HG03469 (cell line): ENCODE results near the gene PLXNA2.

ENCODE experiments used
- ATAC-seq: cut with Tn5 transposase; IDR thresholded peaks from one replicate; pipeline ENCODE4 v1.9.1; 2021; ENCODE audit warnings: mild to moderate bottlenecking, moderate library complexity, moderate number of reproducible peaks; ENCODE audit not compliant: unreplicated experiment

Gene PLXNA2

DNA sequence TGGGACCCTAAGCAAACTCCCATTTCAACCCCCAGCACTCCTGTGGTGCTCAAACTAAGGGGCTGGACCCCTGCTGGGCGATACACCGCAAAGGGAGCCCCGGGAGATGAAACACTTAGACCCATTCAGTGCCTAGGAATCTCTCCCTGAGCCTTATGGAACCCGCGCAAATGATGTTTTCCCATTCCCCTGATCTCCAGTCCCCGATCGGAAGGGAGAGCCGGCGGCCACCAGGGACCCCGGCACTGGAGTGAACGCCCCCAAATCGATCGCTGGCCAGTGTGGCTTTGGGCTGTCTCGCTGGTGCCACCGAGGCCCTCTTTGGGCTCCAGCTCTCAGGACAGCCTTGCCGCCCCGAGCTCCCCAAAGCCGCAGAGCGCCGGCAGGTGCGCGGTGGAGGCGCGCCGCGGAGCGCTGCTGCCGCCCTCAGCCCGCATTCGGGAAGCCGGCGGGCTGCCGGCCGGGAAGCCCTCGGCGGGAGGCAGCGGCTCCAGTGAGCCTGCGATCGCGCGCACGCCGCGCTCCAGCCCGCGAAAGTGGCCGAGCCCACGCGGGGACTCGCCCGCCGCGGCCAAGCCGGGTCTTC, 1.1 kb downstream of the PLXNA2 start:
- no peak for ATAC-seq

DNA sequence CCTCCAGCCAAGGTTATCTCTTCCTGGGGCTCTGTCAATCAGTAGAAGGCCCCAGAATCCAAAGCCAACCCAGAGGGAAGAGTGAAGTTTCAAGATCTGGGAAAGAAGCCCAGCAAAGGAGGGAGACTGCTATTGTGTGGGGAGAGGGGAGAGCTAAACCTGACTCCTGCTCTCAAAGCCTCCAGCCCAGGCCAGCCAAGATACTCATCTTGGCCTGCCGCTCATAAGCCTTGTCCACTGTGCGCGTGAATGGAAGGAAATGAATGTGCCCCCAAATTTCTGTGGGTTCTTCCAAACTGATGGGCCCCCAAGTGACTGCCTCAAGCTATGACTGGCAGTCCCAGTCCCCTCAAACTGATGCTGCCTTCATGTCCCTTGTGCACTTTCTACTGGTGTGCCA, 2.0 kb downstream of the PLXNA2 start:
- ATAC-seq, result no peak

DNA sequence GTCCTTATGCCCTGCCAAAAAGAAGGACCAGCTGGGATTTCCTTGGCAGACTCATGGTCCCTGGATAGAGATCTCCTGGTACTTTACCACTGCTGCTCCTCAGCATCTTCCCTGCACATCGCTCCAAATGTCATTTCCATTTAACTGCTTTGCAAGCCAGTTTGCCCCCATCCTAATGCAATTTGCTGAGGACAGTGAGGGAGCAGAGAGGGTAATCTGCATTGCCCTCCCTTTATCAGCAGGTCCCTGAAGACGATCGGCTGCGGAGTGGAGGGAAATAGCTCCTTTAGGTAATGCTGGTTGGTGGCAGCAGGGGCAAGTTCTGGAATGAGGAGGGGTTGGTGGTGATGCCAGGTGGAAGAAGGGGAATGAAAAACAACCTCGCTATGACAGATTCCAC, 2.7 kb downstream of the PLXNA2 start:
- ATAC-seq, result no peak

DNA sequence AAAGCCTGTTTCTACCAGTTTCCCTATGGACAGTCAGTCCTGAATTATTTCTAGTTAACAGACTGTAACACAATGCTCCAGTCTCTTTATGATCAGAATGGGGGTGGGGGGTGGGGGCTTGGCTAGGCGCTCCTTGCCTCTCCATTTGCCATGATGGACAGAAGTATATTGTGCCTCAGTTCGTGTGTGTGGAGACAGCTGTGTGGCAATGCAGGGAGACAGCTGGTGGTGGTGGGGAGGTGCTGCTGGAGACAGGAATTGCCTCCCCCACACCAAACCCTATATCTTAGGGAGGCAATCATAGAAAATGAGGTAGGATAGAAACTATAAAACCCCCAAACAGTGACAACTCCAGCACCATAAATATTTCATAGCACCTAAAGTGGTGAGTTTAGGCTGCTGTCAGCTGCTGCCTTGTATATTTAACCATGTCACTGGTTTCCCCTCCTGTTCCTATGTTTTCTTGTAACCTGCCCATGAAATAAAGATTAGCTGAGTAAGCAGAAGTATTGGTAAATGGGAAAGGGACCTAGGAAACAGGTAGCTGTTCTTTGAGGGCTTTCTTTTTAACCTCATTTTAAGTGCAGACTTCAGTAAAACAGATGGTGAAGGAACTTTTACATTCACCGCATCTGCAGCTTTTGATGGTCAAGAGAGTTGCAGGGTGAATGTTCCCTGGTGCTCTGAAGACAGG, 3.4 kb downstream of the PLXNA2 start:
- no peak for ATAC-seq

DNA sequence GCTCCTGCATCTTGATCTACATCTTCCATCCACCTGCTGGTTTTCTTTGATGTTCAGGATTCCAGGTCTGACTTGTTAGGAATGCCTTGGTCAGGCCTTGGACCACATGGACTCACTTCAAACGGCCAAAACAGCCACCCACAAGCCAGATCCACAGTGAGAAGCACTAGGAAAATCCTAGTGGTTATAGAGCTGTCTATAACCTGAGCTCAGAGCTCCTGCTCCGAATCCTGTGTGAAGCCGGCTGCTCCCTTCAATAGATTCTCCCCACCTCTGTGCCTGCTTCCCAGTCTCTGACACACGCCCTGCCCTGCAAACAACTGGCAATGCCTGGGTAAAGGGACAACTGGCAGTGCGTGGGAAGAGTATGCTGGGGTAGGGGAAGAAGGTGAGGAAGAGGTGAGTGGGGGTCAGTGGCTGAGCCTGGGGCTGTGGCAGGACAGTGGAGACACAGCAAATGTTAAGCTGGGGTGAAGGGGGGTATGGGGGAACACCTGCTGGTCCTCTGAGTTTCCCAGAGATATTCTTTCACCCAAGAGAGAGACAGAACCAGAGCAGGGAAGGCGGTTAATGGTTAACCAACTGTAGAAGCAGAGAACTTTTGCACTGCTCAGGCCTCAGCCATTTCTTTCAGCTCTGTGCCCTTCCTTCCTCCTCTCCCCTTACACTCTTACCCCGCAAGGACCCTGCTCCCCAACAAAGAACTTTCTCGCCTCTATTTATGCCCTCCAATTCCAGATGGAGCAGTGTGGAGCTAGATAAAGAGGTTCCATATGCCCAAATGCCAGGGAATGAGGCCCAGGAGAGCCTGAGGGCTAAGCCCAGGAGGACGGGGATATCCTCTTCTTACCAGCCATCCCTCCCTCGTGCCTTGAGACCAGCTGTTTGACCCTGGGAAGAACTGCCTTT, 4.5 kb downstream of the PLXNA2 start:
- no peak for ATAC-seq

DNA sequence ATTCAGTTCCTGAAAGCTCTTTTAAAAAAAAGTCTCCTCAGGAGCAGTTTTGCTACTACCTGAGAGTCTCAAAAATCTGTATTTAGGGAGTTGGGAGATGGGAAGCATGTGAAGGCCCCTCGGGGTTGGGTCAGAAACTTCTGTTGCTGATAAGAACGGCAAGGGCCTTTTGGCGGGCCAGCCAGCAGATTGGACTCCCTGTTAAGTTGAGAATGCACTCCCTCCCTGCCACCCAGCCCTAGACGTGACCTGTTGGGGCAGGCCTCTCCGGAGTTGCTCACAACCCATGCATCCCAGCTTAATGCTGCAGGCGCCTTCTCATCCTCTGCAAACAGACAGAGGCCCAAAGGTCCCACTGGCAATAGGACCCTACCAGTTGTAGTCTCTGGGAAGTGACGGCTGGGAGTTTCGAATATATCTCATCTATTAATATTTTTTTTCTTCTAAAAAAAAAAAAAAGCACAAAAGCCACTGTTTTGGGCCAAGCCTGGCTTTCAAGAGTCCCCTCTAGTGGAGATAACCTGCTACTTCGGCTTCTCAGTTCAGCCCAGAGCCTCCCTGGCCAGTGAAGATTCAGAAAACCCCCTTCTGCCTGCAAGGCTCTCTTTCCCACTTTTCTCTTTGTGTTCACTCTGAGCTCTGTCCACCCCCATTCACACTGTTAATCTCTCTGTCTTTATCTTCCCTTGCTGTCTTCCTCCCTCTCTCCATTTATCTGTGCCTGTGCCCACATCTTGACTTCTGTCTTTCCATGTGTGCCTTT, 5.3 kb downstream of the PLXNA2 start:
- no peak for ATAC-seq

DNA sequence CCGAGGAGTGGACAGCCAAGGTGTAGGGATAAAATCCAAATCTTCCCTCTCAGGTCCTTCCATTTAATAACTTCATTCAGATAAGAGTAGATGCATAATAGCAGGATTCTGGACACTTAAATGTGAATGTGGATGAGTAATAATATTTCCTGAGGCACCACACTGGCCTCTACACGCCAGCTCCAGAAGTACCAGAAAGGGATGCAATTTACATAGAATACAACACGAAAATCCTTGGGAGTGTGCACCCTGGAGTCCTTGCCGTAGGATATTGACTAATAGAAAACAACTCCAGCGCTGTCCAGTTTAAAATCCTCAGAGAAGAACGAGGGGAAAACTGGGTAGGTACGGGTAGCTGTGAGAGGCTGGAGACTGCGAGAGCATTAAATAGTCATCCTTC, 6.9 kb downstream of the PLXNA2 start:
- no peak for ATAC-seq

DNA sequence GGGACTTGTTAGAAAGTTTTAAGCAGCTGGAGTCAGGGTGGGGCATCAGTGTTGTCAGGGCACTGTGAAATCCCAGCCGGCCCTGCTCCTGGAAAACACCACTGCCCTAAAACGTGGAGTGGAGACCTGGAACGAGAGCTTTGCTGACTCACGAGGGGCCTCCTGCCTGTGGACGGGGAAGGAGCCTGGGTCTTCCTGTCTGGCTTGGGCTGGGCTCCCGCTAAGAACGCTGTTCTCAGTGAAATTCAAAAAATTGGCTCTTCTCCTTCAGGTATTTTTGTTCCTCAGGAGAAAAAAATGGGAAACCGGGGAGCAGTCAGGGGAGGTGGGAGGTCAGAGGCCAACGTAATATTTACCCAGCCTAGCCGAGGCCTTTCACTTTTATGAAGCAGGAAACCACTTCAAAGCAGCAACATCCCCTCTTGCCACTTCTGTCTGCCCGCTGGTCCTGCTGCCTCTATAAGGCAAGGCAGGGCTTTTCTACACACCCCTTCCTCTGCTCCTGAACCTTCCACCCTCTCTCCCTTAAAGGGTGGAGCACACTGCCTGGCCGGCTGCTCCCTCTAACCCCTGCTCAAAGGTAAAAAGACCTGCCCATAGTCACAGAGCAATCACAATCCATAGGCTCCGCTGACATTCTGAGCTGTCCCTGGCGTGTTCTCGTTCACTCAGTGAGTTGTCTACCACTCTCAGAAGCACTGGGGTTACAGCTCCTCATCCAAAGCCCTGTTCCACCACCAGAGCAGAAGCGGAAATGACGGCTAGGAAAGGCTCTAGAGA, 8.0 kb downstream of the PLXNA2 start:
- ATAC-seq, result no peak

DNA sequence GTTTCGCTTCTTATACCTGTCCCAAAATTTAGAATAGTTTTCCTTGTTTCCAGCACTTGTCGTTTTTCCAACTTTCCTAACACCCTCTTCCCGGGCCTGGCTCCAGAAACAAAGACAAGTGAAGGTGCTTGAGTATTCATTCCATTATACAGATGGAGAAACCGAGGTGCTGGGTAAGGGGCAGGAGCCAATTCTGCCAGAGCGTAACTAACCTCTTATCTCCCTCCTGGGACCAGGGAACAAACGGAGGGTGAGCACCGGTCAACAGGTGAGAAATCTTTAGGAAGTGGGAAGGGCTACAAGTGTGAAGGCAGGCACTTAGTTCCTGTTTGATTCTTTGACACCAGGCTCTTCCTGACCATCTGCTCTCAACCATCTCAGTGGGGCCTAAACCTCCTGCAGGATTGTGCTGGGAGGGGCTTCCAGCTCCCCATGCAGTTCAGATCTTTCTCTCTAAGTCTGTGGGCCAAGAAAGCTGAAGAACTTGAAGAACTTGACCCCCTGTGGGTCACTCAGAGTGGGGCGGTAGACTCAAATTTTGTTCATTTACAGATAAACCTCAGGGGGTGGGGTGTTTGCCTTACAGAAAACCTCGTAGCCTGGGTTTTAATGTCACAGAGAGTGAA, 8.7 kb downstream of the PLXNA2 start:
- ATAC-seq, result no peak

DNA sequence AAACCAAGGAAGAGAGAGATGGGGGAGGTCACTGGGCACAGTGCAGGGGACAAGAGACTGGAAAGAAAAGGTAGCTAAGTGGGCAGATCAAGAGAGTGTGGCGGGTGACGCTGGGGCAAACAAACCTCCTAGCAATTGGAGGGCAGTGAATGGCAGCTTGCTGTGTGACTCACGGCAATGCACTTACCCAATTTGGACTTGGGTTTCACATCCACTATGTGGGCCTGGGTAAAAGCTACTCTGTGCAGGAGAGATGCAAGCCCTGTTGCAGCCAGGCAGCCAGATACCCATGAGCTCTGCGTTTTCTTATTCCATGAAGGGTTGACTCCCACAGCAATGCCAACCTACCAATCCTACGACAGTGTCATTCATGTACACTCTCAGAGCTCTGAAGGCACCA, 9.5 kb downstream of the PLXNA2 start:
- no peak for ATAC-seq

DNA sequence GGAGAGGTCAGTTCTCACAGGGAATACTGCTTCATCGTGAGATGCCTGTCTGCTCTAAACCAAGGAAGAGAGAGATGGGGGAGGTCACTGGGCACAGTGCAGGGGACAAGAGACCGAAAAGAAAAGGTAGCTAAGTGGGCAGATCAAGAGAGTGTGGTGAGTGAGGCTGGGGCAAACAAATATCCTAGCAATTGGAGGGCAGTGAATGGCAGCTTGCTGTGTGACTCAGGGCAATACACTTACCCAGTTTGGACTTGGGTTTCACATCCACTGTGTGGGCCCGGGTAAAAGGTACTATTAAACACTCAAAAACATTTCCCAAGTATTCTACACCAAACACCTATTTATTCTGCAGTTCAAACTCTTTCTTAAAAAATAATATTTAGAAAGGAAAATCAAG, 10.2 kb downstream of the PLXNA2 start:
- no peak for ATAC-seq

DNA sequence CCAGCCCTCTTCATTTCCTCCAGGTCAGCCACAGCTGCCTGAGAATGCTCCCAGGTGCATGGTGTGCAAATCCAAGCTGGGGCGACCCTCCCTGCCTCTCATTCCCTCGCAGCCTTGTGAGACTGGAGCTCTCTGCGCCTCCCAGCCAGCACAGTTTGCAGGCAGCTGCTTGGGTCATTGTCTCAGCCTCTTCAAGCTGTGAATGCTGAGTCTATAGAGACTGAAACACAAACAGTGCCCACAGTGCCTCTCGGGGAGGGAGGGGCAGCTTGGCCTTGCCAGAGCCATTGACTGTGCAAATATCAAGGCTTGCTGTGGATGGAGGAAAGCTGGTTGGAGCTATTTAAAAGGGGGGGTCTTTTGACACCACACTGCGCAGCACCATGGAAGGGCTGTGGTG, 10.6 kb downstream of the PLXNA2 start:
- no peak for ATAC-seq

DNA sequence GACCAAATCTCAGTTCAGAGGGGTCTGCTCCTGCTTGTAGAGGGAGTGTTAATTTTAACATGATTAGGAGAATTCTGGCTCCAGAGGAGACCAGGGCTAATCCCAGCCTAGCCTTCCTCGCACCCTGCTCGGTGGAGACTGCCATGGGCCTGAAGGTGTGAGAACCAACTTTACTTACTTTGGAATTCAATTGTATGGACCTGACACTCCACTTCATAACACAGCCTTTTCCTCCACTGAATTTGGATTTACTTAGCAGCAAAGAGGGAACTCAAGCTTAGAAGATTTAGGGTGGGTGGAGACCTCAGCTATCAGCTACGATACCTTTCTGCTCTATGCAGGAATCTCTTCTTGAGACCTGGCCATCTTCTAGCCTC, 11.5 kb downstream of the PLXNA2 start:
- no peak for ATAC-seq

DNA sequence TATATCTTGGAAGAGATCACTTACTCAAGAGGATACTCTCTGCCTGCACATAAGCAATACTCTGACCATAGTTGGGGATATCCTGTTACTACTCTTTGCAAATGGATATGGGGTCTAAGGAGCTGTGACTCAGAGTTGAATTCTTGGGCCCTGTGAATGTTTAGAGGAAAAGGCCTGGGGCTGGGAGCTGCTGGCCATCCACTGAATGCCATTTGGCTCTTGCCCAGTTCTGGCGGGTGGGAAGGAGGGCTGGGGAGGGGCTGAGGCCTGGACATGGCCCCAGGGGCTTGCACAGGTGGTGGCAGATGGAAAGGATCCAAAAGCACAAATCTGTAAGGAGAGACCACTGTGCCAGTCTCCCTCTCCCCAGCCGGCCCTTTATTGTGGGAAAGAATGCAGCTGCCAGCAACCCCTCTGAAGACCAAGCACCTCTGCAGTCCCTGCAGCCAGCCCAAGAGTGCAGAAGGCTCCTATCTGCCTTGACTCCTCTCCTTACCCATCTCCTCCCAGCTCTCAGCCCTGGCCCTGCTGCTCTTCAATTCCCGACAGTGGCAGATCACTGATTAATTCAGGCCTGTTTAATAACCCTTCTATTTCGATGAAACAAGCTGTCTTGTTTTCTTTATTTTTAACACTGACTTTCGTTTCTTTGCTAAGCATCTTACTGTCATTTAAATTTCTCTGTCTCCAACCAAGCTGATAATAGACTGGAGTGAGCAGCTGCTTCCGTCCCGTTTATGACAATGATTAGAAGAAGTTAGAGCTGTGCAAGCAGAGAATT, 12.1 kb downstream of the PLXNA2 start:
- no peak for ATAC-seq

DNA sequence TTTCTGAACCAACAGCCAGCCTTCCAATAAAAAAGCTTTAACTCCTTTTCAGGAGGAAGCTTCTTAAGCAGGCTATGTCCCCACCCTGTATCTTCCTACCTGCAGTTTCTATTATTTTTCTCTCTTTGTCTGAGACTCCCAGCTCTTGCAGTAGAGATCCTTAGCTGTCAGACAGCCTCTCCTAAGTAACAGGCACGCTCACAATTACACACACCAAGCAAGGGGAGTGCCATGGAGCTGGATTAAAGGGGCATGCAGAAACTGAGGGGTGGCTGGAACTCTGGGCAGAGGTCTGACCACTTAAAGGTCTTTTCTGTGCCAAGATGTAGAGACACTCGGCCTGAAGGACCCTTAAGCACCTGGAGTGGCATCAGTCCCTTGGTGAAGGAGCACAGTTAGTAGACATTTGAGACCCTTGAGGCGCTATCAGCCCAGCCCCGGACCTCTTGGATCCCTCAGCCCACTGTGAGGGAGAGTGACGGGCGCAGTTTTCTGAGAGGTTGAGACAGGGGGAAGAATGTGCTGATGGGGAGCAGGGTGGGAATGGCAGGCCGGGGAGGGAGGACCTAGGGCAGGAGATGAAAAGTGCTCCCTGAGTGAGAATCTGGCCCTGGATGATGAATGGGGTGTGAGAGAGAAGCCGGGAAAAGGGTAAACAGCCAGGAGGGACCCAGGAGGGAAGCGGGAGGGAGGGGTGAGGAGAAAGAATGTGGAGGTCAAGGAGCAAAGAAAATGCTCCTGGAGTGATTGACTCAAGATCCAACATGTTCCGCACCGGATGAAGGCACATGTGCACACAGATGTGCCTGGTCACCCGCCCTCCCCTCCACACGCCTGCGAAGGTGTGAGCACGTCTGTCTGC, 13.3 kb downstream of the PLXNA2 start:
- ATAC-seq, result no peak

DNA sequence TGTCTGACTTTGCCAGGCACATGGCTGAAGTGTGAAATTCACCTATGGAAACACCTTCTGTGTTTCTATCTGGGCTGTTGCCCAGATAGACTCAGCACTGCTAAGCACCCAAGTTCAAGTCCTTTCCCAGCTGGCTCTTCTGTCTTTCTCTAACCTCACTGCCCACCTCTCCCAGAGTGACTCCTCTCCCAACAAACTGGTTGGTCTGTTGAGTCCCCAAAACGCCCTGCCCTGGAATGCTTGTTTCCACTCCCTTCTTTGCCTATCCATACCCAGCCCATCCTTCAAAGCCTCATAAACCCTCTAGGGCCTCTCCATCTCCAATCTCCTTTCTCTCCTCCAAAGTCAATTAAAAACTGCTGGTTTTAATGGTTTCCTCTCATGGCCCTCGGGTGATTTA, 15.6 kb downstream of the PLXNA2 start:
- no peak for ATAC-seq

DNA sequence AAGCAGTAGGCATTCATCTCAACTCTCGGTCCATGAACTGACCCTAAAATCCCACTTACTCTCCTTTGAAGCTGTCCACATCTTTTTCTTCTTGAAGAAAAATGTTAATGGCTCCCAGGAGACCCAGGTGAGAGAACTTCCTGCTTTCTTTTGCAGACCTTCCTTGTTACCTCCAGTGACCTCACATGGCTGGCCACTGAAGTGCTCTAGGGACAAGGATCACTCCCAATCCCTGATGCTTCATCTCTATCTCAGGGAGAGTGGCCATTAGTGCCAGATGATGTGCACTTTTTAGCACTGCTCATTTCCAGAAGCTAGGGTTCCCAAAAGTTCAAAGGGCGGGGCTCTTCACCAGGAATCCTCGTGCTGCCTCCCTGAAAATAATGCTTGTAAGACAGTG, 16.2 kb downstream of the PLXNA2 start:
- ATAC-seq, result no peak

DNA sequence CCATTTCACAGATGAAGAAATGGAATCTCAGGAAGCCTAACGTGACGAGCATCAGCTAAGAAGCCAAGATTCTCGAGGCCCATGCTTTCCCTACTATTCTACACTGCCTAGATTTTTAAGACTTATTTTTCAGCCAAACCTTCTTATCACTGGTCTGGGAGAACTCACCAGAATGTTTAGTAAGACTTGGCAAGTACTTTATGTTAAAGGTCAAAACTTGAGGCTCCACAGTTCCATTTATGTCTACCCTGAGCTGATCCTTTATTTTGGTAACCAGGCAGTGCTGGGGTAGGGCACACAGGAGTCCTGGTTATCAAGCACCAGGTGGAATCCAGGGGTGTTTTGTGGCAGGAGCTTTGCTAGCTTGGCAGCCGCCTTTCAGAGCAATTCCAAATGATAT, 16.8 kb downstream of the PLXNA2 start:
- ATAC-seq, result no peak
